ENCODE measurements around the gene DAB1.
"Not testable (repeated sequence)": the region's sequence is repeated elsewhere in the genome, so short reads cannot be mapped to it uniquely, and the experiment has no call there.

Gene DAB1

DNA sequence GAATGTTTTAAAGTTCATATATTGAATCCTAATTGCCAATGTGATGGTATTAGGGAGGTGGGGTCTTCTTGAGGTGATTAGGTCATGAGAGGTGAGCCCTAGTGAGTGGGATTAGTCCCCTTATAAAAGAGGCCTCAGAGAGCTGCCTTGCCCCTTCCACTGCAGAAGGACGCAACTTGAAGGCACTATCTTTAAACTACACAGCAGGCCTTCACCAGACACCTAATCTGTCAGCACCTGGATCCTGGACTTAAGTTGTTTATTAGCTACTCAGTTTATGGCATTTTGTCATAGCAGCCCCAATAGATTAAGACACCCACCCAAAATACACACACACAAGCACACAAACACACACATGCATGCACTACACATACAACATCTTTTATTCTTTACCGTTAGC is 61.4 kb downstream of the DAB1 start:
- DNase-seq, result no peak

DNA sequence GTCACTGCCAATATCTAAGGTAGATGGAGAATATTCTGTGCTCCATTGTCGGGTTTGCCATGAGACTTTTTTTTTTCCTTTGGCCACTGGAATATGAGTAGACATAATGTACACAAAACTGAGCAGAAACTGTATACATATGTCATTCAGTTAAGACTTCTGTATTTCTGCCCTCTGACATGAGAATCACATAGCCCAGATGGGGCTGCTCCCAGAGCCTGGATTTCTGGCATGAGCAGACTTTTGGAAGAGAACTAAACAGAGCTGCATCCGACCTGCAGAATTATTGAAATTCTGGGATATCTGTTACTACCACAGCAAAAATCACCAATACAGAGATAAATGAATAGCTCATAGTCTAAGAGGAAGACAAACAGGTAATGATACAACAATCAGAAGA is 62.3 kb downstream of the DAB1 start:
- DNase-seq, result no peak

DNA sequence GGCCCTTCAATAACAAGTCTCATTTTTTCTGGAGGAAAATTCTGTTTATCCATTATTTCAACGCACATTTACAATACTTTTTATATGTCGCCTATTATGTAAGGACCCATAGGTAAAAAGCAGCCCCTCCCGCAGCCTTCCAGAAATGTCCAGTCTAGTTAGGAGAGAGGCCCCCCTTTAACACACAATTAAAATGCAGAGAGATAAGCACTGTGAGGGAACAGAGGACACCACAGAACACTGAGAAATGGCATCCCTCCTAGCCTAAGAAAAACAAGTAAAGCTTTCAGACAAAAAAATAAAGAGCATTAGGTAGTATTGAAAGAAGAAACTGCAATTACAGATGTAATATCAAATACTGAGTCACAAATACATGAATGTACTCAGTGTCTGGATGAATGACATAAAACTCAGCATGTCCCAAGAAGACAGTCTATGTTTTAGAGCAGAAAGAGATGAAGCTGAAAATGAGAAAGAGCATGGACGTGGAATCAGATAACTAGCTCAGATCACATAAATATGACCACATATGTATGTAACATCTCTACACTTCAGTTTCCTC is 62.9 kb downstream of the DAB1 start:
- no peak for DNase-seq

DNA sequence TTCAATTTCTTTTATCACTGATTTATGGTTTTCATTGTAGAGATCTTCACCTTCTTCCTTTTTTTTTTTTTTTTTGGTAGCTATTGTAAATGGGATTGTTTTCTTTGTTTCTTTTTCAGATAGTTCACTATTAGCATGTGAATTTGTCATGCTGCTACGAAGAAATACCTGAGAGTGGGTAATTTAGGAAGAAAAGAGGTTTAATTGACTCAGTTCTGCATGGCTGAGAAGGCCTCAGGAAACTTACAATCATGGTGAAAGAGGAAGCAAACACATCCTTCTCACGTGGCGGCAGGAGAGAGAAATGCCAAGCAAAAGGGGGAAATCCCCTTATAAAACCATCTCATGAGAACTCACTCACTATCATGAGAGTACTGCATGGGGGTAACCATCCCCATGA is 66.4 kb downstream of the DAB1 start:
- DNase-seq, result no peak

DNA sequence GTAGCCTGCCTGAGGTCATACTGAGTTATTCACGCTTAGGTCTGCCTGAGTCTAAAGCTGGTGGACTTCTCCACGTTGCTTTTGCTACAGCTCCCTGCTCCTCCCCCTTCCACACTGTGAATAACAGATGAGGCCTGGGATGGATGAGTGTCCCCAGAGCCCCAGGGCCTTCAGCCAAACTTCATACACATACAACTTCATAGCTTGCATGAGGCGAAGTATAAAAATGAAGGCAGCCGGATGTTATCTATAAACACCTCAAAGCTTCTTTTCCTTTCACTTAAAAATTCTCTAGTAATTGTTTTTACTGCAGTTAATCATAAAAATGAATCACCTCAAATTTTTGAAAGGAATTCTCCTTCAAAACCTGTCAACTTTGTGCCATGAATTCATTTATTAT is 70.2 kb downstream of the DAB1 start:
- no peak for DNase-seq

DNA sequence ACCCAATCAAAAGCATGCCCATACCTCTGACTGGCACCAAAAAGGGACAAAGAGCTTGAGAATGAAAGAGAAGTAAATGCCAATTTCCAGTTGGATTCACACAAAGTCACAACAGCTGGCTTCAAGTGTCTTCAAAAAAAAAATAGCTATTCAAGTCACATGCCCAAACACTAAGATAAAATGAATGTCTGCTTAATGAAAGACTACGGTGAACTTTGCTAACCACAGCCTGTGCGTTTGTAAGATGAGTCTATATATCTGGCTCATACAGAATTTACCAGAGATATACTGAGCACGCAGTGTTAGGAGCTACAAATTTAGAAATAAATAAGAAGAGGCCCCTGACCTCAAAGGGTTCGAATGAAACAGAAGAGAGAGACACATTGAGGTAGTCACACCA is 73.2 kb downstream of the DAB1 start:
- DNase-seq, result no peak

DNA sequence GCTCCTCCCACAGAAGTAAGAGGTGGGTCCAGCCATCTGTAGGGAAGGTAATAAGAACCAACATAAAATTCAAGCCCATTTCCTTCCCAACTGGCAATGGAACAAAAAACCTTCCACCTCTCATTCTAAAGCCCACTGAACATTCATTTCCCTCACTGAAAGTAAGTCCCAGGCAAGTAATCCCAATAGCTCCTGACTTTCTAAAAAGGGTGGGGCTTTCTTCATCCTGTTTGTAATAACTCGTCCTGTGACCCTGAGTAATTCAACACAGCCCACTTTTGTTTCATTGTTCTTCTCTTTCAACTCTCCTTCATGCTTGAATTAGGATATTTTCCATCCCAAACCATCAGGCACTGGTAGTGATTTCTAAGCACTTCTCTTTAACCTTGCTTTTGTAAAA is 74.9 kb downstream of the DAB1 start:
- DNase-seq, result no peak

DNA sequence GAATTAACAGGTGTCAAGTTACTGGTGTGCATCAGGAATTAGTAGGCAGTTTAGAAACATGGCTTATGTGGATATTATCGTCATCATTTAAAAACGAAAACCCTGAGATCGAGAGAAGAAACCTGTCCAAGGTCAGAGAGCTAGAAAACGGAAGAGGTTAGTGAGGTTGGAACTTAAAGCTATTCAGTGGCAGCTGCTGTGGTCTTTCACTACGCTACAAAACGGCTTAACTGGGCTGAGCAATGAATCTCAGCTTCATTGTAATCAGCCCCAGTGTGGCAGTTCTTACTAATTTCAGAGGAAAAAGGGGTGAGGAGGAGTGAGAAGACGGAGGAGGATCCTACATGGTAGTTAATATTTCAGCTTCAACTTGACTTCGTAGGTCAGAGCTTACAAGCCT is 77.9 kb downstream of the DAB1 start:
- no peak for DNase-seq

DNA sequence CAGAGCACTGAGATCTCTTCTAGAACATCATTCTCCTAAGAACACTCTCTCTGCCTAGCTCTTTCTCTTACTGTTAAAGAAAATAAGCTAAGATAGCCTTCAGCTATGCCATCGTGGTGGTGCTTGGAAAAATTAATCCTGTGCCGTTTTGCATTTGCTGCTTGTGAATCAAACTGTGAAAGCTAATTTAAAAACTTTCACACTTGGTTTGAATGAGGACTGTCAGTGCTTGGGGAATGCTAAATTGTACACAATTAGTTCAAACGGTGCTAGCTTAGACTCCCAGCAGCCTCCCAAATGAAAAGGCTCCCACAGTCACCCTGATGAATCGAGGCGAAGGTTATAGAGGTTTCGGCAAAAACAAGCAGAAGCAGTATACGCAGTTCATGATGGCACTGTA is 79.6 kb downstream of the DAB1 start:
- peak in 1 of 58 donors; percentile 5 for DNase-seq

DNA sequence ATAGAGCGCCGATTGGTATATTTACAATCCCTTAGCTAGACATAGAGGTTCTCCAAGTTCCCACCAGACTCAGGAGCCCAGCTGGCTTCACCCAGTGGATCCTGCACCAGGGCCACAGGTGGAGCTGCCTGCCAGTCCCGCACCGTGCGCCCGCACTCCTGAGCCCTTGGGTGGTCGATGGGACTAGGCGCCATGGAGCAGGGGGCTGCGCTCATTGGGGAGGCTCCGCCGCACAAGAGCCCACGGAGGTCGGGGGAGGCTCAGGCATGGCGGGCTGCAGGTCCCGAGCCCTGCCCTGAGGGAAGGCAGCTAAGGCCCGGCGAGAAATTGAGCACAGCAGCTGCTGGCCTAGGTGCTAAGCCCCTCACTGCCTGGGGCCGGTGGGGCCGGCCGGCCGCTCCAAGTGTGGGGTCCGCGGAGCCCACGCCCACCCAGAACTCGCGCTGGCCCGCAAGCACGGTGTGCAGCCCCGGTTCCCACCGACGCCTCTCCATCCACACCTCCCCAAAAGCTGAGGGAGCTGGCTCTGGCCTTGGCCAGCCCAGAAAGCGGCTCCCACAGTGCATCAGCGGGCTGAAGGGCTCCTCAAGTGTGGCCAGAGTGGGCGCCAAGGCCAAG is 80.5 kb downstream of the DAB1 start:
- DNase-seq, result not testable (repeated sequence)

DNA sequence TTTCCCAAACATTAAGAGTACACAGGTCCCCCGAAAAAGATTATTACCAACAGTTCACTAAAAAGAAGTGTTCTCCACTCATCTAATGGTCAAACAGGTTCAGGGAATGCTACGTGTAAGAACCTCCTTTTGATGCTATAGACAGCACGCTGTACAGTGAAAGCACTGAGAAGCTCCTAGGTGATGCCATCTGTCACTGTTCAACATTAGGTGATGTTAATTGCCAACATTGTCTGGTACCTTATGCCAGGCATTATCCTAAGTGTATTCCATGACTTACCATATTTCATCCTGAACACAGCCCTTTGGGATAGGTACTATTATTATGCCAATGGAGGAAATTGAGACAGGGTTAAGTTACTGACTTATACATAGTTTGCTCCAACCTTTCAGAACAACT is 82.1 kb downstream of the DAB1 start:
- no peak for DNase-seq

DNA sequence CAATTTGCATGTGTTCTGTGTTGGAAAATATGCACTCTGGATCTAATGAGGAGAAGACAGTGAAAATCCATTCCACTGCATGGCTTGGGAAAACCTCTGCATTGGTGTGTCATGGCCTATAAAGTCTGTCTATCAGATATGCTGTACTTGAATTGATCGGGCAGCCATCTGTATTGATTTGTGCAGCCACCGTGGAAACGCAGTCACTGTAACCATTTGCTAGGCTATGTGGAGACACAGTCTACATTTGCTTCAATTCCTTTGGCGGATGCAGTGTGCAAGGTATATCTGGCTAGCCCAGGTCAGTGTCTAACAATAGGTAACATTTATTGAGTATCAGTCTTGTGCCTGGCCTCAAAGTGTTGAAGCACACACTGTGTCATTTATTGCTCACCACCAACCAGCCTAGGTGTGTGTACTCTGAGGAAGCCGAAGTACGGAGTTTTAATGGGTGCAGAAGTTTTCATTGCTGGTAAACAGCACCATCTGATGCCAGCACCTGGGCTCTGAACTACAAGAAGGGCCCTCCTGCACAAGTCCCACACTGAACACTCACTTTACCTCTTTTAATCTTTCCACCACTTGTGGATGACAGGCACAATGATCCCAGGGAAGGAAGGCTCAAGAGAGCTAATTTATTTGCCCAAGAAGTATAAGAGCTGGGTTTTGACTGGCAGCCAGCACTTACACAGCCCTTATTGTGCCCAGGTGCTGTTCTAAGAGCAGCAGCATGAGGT is 83.4 kb downstream of the DAB1 start:
- no peak for DNase-seq

DNA sequence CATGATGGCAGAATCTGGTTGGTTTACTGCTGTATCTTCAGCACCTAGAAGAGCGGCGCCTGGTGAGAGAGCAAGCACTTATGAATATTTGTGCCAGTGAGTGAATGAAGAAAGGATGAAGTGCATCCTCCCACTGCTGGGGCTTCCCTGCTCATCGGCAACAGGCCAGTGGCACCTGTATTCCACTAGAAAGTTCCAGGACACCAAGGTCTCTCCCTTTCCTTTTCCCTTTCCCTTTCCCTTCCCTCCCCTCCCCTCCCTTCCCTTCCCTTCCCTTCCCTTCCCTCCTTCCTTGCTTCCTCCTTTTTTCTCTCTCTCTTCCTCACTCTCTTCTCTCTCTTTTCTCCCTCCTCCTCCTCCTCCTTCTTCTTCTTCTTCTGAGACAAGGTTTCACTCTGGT is 86.2 kb downstream of the DAB1 start:
- DNase-seq, result no peak

DNA sequence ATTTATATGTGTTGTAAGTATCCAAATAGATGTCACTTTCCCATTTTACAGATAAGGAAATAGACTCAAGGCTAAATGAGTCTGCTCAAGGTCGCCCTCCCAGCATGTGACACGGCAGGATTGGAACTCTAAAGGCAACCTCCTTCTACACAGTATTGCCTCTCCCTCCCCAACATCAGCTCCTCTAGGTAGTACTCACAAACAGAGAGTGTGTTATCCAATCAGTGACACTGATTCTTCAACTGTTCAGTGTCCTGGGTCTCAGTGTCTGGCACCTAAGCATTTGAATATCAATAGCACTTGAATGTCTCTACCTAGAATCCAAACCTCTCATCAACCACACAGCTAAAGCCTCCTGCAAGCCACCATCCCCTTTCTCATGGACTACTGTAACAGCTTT is 87.1 kb downstream of the DAB1 start:
- DNase-seq, result no peak

DNA sequence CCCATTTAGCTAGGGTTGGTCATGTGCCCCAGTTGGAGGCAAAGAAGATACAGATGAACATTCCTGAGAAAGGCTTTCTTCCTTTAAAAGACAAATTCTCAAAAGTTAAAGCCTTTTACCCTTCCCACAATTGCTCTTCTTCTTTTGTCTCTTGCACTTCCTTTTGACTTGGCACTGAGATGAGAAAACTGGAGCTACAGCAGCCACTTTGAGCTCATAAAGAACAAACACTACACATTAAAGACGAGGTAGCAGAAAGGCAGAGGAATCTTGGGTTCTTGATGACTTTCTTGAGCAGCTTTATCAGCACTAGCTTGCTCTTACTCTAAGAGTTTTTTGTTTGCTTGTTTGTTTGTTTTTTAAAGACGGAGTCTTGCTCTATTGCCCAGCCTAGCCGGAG is 92.2 kb downstream of the DAB1 start:
- no peak for DNase-seq

DNA sequence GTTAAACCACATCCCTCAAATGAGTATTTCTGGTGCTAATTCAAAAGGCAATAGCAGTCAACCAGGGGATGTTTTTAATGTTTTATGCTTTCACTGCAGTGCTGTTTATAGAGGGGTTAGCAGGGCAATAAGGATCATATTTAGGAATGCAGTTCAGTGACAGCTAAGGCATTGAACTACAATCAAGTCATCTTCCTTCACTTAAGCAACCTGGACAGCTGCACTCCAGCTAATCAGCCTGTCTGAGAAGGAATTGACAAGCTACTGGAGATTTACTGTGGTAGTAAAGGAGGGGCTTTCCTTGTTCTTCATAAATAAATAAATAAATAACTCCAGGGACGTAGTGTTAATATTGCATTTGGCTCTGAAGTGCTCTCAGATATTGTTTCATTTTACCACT is 93.9 kb downstream of the DAB1 start:
- DNase-seq, result no peak

DNA sequence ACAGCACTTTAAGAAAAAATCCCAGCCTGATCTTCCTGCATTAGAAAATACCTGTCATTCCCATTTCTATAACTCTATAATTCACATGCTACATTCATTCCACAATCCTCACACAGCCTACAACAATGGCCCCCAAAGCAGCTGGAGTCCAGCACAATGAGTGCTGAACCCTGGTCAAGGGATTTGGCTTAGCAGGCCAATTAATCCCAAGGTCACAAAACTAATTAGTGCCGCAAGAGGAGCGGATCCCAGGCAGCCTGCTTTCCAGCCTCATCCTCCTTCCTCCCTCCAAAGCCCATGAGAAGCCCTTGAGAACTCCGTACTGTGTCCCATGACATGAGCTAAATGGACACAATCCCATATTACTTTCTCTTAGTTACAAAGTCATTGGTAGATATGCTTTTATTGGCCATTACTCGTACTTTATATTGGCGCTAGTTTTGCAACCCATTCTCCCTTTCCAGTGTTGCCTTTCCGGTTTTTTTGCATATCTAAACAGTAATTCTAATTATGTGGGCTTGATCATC is 94.8 kb downstream of the DAB1 start:
- no peak for DNase-seq

DNA sequence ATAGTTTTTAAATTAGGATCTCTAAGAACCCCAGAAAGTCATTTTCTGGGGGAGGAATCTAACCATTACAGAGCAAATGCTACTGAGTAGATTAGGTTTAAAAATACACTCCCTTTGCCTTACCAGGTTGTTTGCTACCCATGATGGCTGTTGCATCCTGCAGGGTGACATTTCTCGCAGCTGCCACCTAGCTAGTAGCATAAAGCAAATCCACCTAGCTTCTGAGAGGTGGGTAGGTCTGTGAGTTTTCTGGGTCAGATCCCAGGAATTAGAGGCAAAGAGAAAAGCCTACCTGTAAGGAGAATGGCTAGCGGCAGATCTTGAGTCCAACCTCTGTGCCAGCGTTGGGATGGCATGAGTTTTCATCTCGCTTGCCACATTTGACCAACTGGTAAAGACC is 95.9 kb downstream of the DAB1 start:
- no peak for DNase-seq

DNA sequence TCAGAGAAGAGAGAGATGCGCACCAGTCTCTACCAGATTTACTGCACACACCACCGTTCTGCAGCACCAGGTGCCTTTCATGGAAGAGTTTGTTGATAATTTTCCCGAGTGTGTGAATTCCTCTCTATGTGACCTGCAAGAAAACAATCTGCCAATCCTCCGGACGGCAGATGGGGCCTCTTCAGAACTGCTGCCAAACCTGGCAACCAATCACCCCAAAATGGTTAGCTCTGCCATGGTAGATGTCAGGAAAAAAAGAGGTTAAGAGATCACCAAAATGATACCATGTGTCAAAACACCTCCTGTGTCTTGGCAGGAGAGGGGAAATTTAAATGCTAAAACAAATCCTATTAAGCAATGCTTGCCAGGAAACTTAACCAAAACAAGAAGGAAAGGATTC is 96.5 kb downstream of the DAB1 start:
- no peak for DNase-seq

DNA sequence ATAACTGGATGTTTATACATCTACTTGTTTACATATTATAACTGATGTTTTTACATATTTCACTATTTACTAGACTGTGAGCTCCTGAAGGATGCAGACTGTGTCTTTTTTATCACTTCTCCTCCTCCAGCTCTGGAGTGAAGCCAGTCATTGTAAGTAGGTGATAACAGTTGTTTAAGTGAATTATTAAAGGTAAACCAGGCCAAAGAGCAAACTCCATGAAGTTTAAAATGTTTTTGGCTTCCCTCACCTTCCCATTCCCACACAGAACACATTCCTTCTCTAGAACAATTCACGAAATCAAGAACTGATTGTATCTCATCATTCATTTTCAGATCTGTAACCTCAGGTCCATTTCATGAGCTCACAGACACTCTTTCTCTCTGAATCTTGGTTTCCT is 98.3 kb downstream of the DAB1 start:
- no peak for DNase-seq

DNA sequence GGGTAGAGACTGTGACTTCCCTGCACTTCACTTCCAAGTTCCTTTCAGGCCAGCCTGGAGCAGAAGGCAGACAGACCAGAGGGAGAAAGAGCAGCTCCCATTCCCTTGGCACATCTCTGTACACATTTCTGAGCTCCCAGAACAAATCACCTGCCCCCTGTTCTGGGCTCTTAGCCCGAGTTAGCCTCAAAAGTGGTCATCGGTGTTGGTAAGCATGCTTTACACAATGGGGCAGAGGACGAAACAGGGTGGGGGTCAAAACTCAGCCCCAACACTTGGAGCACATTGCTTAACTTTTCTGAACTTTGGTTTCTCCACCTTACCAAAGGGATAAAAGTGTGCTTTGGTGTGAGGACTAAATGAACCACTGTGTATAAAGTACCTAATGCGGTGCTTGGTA is 98.7 kb downstream of the DAB1 start:
- peak in 3 of 58 donors; percentile 2 to 13 (median 7) for DNase-seq

DNA sequence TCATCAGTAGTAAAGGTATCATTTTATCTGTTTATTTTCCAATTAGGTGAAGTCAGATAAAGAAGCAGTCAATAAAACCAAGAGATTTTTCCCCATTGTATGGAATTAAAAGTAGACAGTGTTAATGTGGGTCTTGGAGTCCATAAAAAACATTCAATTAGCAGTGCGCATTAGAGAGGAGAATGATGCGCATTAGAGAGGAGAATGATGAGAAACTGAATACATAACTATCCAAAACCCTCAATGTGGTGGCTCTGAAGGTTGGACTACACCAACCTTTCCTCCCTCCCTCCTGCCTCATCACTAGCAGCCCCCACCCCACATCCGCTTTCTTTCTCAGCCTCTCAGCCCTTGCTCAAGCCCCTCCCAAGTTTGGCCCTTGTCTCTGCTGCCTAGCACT is 99.5 kb downstream of the DAB1 start:
- no peak for DNase-seq

DNA sequence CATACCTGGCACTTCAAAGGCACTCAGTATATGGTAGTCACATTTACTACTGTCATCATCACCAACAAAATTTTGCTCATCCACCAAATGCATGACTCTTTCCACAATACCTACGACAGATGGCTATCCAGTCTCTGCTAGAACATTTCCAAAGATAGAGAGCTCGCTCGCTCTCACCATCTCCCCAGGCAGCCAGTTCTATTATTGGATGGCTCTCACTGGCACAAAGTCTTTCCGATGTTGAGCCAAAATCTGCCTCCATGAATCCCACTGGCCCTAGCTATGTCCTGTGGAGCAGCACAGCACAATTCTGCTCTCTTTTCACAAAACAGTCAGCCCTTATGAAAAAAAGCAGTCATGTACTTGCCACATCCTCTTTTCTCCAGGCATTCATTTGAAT is 102.1 kb downstream of the DAB1 start:
- peak in 27 of 58 donors; percentile 6 to 81 (median 31) for DNase-seq

Measured in anterior cingulate cortex (tissue), 58 donors.